ENCODE measurements around the gene PDZD2. TPM values are rescaled to one million over a fixed set of nuclear protein-coding genes. Genes with fewer than 3 reads are reported as not detected.

The PDZD2 gene
- total and polyA plus RNA-seq, 8 donors: 16.2 to 49.8 (median 20.4) TPM

DNA sequence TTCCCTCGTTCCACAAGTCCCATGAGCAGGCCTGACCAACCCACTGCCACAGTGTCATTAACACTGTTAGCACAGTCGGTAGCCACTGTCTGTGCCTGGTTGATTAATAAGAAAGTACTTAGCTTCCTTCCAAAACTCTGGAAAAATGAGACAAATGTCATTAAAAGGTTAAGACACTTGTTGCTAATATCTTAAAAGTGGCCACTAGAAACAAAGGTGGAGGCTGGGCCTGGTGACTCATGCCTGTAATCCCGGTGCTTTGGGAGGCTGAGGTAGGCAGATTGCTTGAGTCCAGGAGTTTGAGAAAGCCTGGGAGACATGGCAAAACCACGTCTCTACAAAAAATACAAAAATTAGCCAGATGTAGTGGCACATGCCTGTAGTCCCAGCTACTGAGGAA lies 194.0 kb downstream of the PDZD2 start:
- ATAC-seq: peak; percentile 91
- TF ChIP-seq, protein P1, sequence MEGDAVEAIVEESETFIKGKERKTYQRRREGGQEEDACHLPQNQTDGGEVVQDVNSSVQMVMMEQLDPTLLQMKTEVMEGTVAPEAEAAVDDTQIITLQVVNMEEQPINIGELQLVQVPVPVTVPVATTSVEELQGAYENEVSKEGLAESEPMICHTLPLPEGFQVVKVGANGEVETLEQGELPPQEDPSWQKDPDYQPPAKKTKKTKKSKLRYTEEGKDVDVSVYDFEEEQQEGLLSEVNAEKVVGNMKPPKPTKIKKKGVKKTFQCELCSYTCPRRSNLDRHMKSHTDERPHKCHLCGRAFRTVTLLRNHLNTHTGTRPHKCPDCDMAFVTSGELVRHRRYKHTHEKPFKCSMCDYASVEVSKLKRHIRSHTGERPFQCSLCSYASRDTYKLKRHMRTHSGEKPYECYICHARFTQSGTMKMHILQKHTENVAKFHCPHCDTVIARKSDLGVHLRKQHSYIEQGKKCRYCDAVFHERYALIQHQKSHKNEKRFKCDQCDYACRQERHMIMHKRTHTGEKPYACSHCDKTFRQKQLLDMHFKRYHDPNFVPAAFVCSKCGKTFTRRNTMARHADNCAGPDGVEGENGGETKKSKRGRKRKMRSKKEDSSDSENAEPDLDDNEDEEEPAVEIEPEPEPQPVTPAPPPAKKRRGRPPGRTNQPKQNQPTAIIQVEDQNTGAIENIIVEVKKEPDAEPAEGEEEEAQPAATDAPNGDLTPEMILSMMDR (IDR thresholded peaks at IDR 0.05): no peak
- intact Hi-C loops (cut with DNase I): loop anchor here in 1 of 2 donors (10.0 kb wide), 1 partner anchor 242 kb away; no protein-coding TSS in a partner anchor
- H3K9me3 ChIP-seq: no peaks in the 10 kb centered on the region
- no peaks in the 10 kb centered on the region for H3K27me3 ChIP-seq
- H3K36me3 ChIP-seq: no peaks in the 10 kb centered on the region
- H3K4me3 ChIP-seq: no peak overlapping the region
- no peak for DNase-seq
- no peaks in the 10 kb centered on the region for H3K4me1 ChIP-seq
- no peak overlapping the region for H3K27ac ChIP-seq

DNA sequence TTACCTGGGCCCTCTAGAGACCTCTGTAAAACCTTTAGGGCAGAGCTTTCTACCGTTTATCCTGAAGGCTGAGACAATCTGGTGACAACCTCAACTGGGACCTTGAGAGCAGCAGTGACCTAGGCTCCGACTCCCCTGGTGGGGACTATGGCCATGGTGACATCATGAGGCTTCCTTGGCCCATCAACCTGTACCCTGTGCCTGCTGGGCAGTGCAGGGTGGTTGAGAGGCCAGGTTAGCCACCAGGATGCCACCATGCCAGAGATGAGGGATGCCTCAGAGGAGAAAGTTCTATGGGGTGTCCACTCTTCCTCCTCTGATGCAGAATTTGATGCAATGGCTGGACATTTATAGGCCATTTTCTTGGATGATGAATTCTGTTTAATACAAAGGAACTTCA lies 194.8 kb downstream of the PDZD2 start:
- intact Hi-C loops (cut with DNase I): loop anchor here in 1 of 2 donors (10.0 kb wide), 1 partner anchor 241 kb away; no protein-coding TSS in a partner anchor
- no peak for DNase-seq
- Histone ChIP-seq H3K36me3 (no peaks in the 10 kb centered on the region), H3K4me1 (no peaks in the 10 kb centered on the region), H3K27me3 (no peaks in the 10 kb centered on the region), H3K4me3 (no peak overlapping the region), H3K9me3 (no peaks in the 10 kb centered on the region), H3K27ac (no peak overlapping the region)
- TF ChIP-seq, protein P1 (IDR thresholded peaks at IDR 0.05): no peak
- ATAC-seq: no peak

DNA sequence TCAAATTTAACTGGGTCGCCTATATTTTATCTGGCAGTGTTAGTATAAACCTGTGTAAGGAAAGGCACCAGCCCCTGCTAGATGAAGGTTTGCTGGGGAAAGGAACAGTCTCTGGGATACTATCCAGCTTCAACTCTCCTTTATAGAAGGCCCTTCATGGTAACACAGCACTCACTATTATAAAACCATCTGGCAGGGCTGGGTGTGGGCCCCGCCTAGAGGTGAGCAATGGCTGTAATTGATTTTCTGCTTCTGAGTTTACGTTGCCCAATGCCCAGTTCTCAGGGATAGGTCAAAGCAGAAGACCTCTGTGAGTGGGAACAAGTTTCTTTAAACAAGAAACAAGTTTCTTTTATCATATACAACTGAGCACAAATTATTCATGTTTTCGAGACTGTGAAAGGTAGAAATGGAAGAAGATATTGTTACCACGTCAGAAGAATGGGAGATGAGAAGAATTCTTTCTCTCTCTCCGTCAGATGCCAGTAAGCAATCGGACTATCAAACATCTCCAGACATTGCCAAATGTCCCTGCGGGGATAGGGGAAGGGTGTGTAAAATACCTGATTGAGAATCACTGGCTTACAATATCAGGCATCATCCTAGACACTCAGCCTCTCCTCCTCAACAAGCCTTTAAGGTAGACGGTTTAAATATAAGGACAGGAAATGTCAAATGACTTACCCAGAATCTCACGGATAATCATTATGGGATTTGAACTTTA lies 205.9 kb downstream of the PDZD2 start:
- Histone ChIP-seq H3K9me3 (no peaks in the 10 kb centered on the region), H3K27ac (no peak overlapping the region), H3K4me1 (no peaks in the 10 kb centered on the region), H3K27me3 (no peaks in the 10 kb centered on the region), H3K4me3 (no peak overlapping the region), H3K36me3 (no peaks in the 10 kb centered on the region)
- ATAC-seq: no peak
- DNase-seq: no peak
- intact Hi-C loops (cut with DNase I): no loop called here
- TF ChIP-seq, protein P1 (IDR thresholded peaks at IDR 0.05): no peak

DNA sequence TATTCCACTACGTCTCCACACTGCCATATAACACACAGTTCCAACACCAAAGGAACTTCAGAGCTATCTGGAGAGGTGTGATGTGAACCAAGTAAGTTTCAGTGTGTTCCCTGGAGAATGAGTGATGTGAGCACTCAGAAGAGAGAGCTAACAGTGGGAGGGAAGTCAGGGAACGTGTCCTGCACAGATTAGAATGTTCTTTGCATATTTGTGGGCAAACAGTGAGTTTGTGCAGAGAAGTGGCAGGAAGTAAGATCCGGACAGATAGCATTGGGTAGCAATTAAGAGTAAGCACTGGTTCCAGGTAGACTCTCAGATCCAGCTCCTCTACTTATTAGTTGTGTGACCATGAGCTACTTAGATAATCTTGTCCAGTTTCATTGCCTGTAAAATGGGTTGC lies 206.4 kb downstream of the PDZD2 start:
- no peaks in the 10 kb centered on the region for H3K36me3 ChIP-seq
- H3K27ac ChIP-seq: no peak overlapping the region
- no peaks in the 10 kb centered on the region for H3K27me3 ChIP-seq
- intact Hi-C loops (cut with DNase I): no loop called here
- no peaks in the 10 kb centered on the region for H3K4me1 ChIP-seq
- DNase-seq (no peak), ATAC-seq (no peak)
- H3K4me3 ChIP-seq: no peak overlapping the region
- TF ChIP-seq, protein P1 (IDR thresholded peaks at IDR 0.05): no peak
- H3K9me3 ChIP-seq: no peaks in the 10 kb centered on the region

DNA sequence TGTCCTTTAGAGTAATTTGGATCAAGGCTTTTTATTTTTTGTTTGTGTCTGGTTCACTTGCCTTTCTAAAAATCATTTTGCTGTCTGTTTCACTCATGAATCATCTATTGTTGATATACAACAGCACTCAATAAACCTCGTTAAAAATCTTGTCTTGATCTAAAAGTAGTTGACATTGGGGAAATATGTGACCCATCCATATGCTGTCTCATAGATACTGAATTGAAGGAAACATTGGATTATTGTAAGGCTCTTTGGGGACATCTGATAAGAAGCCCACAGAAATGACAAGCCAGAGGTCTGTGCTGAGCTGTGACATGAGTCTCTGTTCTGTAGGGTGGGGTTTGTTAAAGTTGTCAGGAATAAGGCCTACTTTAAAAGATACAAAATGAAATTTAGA lies 208.0 kb downstream of the PDZD2 start:
- Histone ChIP-seq H3K27ac (no peak overlapping the region), H3K9me3 (no peaks in the 10 kb centered on the region), H3K36me3 (no peaks in the 10 kb centered on the region), H3K4me1 (no peaks in the 10 kb centered on the region), H3K27me3 (no peaks in the 10 kb centered on the region), H3K4me3 (no peak overlapping the region)
- DNase-seq (no peak), ATAC-seq (no peak)
- TF ChIP-seq, protein P1 (IDR thresholded peaks at IDR 0.05): no peak
- intact Hi-C loops (cut with DNase I): no loop called here

All from left lung (tissue), 10 donors.